Type B pancreatic cell (in vitro differentiated cells): Measurements from ENCODE around the gene CACNA1B. TPM values are rescaled to one million over a fixed set of nuclear protein-coding genes. Genes with fewer than 3 reads are reported as not detected.
A peak's percentile ranks its signal among the peaks of the same experiment; 100 is the strongest.

Experiments used
- DNase-seq: peaks from one replicate; pipeline ENCODE4 v3.0.0; 2021; ENCODE audit warnings: mixed read lengths; ENCODE audit not compliant: unreplicated experiment; ENCODE audit errors: extremely low spot score
- H3K27ac Mint-ChIP-seq: 2 replicates; pipeline ENCODE4 v1.8.0; 2021; ENCODE audit warnings: mild to moderate bottlenecking, mixed read lengths
- H3K27me3 Mint-ChIP-seq: 2 replicates; pipeline ENCODE4 v1.8.0; 2021; ENCODE audit warnings: mixed read lengths
- H3K36me3 Mint-ChIP-seq: 2 replicates; pipeline ENCODE4 v1.8.0; 2021; ENCODE audit warnings: mixed read lengths
- H3K4me1 Mint-ChIP-seq: one replicate; pipeline ENCODE4 v1.8.0; 2021; ENCODE audit warnings: mixed read lengths; ENCODE audit not compliant: unreplicated experiment
- H3K4me3 Mint-ChIP-seq: 2 replicates; pipeline ENCODE4 v1.8.0; 2021; ENCODE audit warnings: mild to moderate bottlenecking, mixed read lengths
- H3K9me3 Mint-ChIP-seq: 2 replicates; pipeline ENCODE4 v1.8.0; 2021; ENCODE audit warnings: mixed read lengths
- total RNA-seq: library from RNA; stranded (reverse); gene quantifications from 2 replicates; pipeline ENCODE4 v1.2.1, GENCODE V29; 2021; ENCODE audit warnings: low replicate concordance
- TF ChIP-seq, protein P1 (sequence below): fragments of 200-600 bp; sonication (generic); conservative IDR thresholded peaks from 2 replicates; pipeline ENCODE4 v1.5.0; 2021; ENCODE audit warnings: antibody characterized with exemption, mild to moderate bottlenecking

The CACNA1B gene
- total RNA-seq, 1 donor from 2014 or later: 2.4 TPM

DNA sequence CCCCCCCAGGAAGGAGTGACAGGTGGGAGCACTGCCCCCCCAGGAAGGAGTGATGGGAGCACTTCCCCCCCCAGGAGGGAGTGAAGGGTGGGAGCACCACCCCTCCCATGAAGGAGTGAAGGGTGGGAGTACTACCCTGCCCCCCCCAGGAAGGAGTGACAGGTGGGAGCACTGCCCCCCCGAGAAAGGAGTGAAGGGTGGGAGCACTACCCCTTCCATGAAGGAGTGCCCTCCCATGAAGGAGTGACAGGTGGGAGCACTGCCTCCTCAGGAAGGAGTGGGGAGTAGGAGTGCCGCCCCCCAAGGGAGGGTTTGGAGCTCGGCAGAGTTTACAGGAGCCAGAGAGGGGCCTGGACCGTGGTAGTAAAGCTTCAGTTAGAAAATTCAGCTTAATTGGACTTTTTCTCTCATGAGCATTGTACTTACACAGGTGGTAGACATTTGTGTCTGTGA, 100.7 kb downstream of the CACNA1B start:
- Mint-ChIP-seq H3K4me1 (no peaks in the 10 kb centered on the region), H3K4me3 (no peak overlapping the region), H3K9me3 (peaks cover 4% of the 10 kb centered on the region), H3K36me3 (no peaks in the 10 kb centered on the region), H3K27me3 (peaks cover 4% of the 10 kb centered on the region), H3K27ac (no peak overlapping the region)
- TF ChIP-seq, protein P1, sequence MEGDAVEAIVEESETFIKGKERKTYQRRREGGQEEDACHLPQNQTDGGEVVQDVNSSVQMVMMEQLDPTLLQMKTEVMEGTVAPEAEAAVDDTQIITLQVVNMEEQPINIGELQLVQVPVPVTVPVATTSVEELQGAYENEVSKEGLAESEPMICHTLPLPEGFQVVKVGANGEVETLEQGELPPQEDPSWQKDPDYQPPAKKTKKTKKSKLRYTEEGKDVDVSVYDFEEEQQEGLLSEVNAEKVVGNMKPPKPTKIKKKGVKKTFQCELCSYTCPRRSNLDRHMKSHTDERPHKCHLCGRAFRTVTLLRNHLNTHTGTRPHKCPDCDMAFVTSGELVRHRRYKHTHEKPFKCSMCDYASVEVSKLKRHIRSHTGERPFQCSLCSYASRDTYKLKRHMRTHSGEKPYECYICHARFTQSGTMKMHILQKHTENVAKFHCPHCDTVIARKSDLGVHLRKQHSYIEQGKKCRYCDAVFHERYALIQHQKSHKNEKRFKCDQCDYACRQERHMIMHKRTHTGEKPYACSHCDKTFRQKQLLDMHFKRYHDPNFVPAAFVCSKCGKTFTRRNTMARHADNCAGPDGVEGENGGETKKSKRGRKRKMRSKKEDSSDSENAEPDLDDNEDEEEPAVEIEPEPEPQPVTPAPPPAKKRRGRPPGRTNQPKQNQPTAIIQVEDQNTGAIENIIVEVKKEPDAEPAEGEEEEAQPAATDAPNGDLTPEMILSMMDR: no peak
- no peak for DNase-seq

DNA sequence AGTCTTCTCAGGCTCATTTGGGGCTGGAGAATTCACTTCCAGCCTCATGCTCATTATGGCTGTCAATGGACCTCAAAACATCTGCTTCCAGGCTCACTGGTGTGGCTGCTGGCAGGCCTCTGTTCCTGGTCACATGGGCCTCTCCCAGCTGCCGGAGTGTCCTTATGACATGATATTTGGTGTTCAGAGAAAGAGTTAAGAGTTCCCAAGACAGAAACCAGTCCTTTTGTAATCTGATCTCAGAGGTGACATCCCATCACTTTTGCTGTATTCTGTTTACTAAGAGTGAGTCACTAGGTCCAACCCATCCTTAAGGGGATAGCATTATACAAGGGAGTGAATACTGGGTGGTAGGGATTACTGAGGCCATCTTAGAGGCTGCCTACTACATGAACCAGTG, 104.6 kb downstream of the CACNA1B start:
- no peaks in the 10 kb centered on the region for H3K36me3 Mint-ChIP-seq
- DNase-seq: no peak
- H3K27ac Mint-ChIP-seq: peak overlapping the region; percentile 37
- H3K9me3 Mint-ChIP-seq: peaks cover 4% of the 10 kb centered on the region
- H3K4me3 Mint-ChIP-seq: no peak overlapping the region
- H3K27me3 Mint-ChIP-seq: peaks cover 4% of the 10 kb centered on the region
- no peaks in the 10 kb centered on the region for H3K4me1 Mint-ChIP-seq
- TF ChIP-seq, protein P1: no peak

DNA sequence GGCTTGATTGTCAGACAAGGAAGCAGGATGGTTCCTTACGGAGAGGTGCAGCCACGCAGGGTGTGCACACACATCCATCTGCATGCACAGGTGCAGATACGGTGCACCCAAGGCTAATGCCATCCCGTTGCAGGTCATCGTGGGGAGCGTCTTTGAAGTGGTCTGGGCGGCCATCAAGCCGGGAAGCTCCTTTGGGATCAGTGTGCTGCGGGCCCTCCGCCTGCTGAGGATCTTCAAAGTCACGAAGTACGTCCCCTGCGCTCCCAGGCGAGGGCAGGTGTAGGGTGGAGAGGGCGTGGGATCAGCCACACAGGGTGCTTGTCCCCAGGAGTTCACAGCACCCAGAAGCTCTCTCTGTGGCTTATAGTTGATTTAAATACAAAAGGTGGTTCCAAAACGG, 106.4 kb downstream of the CACNA1B start:
- Mint-ChIP-seq H3K4me1 (no peaks in the 10 kb centered on the region), H3K4me3 (no peak overlapping the region)

DNA sequence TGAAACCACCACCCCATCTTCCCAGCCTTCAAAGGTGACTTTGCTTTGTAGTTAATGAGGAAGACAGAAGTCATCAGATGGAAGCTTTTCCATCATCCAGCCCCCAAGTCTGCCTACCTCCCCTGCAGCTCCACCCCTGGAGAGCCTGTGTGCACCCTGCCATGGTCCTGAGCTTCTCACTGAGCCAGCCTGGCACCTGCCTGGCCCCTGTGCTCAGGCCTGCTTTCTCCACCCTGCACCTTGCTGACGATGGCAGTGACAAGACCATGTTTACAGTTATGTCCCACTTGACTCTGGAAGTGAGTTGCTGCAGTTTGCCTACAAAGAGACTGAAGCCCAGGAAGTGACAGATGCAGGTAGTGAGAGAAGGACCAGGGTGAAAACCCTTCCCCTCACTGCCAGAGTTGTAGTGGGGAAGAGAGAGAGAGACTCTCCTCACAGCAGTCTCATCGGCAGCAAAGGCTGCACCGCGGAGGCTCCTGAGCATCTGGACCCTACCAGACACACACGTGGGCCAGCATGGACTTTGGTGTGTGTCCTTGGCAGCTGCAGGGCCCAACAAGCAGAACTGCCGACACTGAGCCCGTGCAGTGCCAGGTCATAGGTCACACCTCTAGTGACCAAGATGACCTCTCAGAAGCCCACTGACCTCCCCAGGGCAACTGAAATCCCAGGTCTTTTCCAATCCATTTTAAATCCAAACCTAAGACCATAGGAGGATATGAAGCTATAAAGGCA, 107.1 kb downstream of the CACNA1B start:
- TF ChIP-seq, protein P1: no peak
- Mint-ChIP-seq H3K4me3 (no peak overlapping the region), H3K27me3 (peaks cover 8% of the 10 kb centered on the region), H3K36me3 (no peaks in the 10 kb centered on the region), H3K9me3 (peaks cover 4% of the 10 kb centered on the region), H3K27ac (no peak overlapping the region), H3K4me1 (no peaks in the 10 kb centered on the region)
- no peak for DNase-seq

More for the DNA sequence above, 106.4 kb downstream of the CACNA1B start:
- Mint-ChIP-seq H3K9me3 (peaks cover 4% of the 10 kb centered on the region), H3K27me3 (peaks cover 8% of the 10 kb centered on the region), H3K27ac (no peak overlapping the region), H3K36me3 (no peaks in the 10 kb centered on the region)
- TF ChIP-seq, protein P1: no peak
- no peak for DNase-seq

DNA sequence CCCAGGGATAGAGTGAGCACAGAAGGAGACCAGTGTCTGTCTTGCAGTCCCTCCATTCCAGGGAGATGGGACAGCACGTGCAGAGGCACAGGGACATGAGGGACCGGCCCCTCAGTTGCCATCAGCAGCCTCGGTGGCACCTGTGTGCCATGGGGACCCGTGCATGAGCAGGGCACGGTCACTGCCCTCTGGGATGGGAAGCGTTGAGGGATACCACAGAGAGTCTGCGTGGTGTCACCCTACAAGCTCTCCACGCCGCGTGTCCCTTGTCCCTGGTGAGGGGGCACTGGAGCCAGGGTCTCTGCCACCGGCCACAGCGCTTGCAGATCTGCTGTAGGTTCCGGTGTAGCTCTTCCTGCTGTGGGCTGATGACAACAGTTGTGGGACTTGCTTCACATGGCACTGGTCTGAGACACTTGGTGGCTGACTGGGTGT, 108.1 kb downstream of the CACNA1B start:
- Mint-ChIP-seq H3K4me1 (no peaks in the 10 kb centered on the region), H3K4me3 (no peak overlapping the region), H3K27ac (no peak overlapping the region), H3K36me3 (no peaks in the 10 kb centered on the region), H3K27me3 (peaks cover 10% of the 10 kb centered on the region), H3K9me3 (peaks cover 4% of the 10 kb centered on the region)
- no peak for DNase-seq
- TF ChIP-seq, protein P1: no peak
